HG03280 (cell line): ENCODE results near the gene STX18.
A peak's percentile ranks its signal among the peaks of the same experiment; 100 is the strongest.
"Not testable (repeated sequence)": the region's sequence is repeated elsewhere in the genome, so short reads cannot be mapped to it uniquely, and the experiment has no call there.

ENCODE experiments used
- ATAC-seq: cut with Tn5 transposase; IDR thresholded peaks from one replicate; pipeline ENCODE4 v1.9.1; 2021; ENCODE audit warnings: mild to moderate bottlenecking, moderate library complexity; ENCODE audit not compliant: unreplicated experiment

STX18 gene

DNA sequence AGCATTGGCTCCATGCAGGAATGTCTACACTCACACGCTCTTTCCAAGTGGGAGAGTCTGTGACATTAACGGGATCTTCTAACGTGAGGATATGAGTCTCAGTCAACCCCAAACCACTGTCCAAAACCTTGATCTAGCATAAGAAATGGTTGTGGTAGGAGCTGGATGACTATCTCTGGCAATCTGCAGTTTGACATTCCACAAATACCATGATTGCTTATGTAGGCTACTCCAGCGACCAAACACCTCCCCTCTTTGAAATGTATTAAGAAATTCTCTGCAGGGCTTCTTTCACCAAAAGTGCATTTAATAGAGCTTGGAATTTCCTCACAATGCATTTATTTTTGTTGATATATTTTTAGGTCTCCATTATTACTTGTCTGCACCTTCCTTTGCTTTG, 14.1 kb upstream of the STX18 start:
- ATAC-seq: no peak

- ATAC-seq: no peak
Measured at GRCh38 chr4:4554234-4554633, 12.4 kb upstream of the STX18 start.

DNA sequence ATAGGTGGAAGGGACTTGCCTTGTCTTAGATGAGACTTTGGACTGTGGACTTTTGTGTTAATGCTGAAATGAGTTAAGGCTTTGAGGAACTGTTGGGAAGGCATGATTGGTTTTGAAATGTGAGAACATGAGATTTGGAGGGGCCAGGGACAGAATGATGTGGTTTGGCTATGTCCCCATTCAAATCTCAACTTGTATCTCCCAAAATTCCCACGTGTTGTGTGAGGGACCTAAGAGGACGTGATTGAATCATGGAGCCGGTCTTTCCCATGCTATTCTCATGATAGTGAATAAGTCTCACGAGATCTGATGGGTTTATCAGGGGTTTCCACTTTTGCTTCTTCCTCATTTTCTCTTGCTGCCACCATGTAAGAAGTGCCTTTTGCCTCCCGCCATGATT, 10.2 kb upstream of the STX18 start:
- ATAC-seq: not testable (repeated sequence)

DNA sequence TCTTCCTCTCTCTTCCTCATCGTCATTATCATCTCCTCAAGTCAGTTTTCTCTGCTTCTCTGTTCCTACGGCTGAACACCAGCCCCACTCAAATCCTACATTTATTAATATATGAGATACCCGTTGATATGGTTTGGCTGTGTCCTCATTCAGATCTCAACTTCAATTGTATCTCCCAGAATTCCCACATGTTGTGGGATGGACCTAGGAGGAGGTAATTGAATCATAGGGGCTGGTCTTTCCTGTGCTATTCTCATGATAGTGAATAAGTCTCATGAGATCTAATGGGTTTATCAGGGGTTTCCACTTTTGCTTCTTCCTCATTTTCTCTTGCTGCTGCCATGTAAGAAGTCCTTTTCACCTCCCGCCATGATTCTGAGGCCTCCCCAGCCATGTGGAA, 8.3 kb upstream of the STX18 start:
- not testable (repeated sequence) for ATAC-seq

GRCh38 chr4:4549534-4549933, 7.7 kb upstream of the STX18 start:
- no peak for ATAC-seq

- no peak for ATAC-seq
Measured at GRCh38 chr4:4542774-4543485, 1.1 kb upstream of the STX18 start.

GRCh38 chr4:4541040-4541631, 712 bp downstream of the STX18 start:
- peak; percentile 47 for ATAC-seq

DNA sequence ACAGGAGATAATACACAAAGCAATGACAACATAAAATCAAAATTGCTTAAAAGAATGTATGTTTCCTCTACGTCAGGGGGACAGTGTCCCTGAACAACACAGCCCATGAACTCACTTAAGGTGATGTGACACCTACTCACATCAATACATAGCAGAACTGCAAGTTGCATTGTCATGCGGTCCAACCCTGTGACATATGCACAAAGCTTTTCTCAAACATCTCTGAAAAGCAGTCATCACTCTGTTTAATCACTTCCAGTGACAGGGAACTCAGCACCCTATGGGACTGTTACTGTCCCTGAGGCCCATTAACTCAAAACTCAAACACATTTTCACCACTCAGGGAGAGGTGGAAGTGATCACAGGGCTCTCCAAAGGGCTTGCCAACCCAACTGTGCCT, 2.4 kb downstream of the STX18 start:
- ATAC-seq: no peak

DNA sequence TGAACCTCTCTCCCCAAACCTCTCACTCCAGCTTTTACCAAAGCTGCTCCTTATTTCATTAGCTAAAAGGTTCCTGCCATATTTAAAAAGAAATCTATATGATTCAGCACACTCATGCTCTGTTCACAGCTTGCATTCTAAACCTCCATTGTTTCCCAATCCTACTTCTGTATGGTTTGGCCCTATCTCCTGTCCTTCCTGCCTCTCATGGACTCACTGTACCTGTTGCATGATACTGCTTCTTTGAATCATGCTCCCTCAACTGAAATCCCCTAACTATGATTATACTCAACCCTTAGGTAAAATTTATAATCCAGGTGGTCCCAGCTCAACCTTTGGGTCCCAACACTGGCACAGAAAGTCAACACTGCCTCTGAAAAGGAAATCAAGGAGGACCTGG, 6.3 kb downstream of the STX18 start:
- no peak for ATAC-seq

GRCh38 chr4:4534515-4535145, 7.2 kb downstream of the STX18 start:
- ATAC-seq: no peak

DNA sequence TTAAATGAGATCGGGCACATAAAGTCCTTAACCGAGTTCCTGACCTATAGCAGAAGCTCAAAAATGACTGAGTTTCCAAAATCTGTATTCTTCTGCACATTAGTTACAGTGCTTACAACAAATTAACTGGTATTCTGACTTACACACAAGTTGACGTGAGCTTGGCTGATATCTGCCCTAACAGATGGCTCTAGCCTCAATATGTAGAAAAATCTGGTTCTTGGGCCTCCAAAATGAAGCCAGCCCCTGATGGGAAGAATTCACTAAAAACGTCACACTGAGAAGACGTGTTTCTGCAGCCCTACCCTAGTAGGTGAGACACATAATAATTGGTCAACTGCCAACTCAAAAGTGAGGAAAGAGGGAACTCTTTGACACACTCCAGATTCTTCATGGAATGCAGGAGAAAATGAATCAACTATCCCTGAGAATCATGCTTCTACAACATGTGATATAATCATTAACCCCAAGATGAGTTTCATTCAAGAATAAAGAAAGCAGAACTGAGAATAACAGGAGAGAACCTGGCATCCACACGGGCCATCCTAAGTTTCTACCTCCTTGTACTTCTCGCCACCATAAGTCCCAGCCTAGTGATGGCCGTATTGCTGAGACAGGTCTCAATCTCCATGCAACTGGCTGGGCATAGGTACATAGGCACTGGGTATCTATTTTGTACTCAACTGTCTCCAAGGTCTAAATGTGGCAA, 8.2 kb downstream of the STX18 start:
- no peak for ATAC-seq

- ATAC-seq: no peak
Measured at GRCh38 chr4:4532371-4533154, 9.3 kb downstream of the STX18 start.

- no peak for ATAC-seq
Measured at GRCh38 chr4:4529392-4529791, 12.5 kb downstream of the STX18 start.

GRCh38 chr4:4526401-4526800, 15.4 kb downstream of the STX18 start:
- ATAC-seq: no peak

- peak; percentile 99 for ATAC-seq
Measured at GRCh38 chr4:4524364-4524763, 17.5 kb downstream of the STX18 start.

GRCh38 chr4:4521731-4522130, 20.1 kb downstream of the STX18 start:
- no peak for ATAC-seq

GRCh38 chr4:4521136-4521535, 20.7 kb downstream of the STX18 start:
- ATAC-seq: no peak

GRCh38 chr4:4519297-4519894, 22.5 kb downstream of the STX18 start:
- no peak for ATAC-seq

GRCh38 chr4:4518747-4519146, 23.1 kb downstream of the STX18 start:
- ATAC-seq: no peak

GRCh38 chr4:4514786-4515185, 27.1 kb downstream of the STX18 start:
- ATAC-seq: no peak

GRCh38 chr4:4512282-4512681, 29.6 kb downstream of the STX18 start:
- no peak for ATAC-seq
